Peyer's patch (tissue), 4 donors: ENCODE data around the gene UTF1. TPM values are rescaled to one million over a fixed set of nuclear protein-coding genes. Genes with fewer than 3 reads are reported as not detected.

Experiments used
- DNase-seq, 3 donors: peaks; one replicate each; pipeline ENCODE4 v3.0.0-alpha.2; 2017 to 2019
- H3K27ac ChIP-seq, 4 donors: fragments of 200-600 bp; sonication (generic); one replicate each; pipeline ENCODE4 v1.5.1; 2016 to 2019
- H3K27me3 ChIP-seq, 2 donors: fragments of 200-600 bp; sonication (generic); one replicate each; pipeline ENCODE4 v1.5.1; 2019
- H3K36me3 ChIP-seq, 3 donors: fragments of 200-600 bp; sonication (generic); one replicate each; pipeline ENCODE4 v1.5.1; 2016 to 2019
- H3K4me1 ChIP-seq, 4 donors: fragments of 200-600 bp; sonication (generic); one replicate each; pipeline ENCODE4 v1.5.1; 2016 to 2019
- H3K4me3 ChIP-seq, 4 donors: fragments of 200-600 bp; sonication (generic); 1 replicate in 3 of 4; 2 replicates in 1 of 4; pipeline ENCODE4 v1.5.1; 2016 to 2019; ENCODE audit warnings: mild to moderate bottlenecking in 1 of 4
- H3K9me3 ChIP-seq, 4 donors: fragments of 200-600 bp; sonication (generic); one replicate each; pipeline ENCODE4 v1.5.1; 2016 to 2019; ENCODE audit warnings: mild to moderate bottlenecking in 1 of 4
- CTCF ChIP-seq, 6 experiments: fragments of 450-650 bp in 4 of 6; fragments of 200-600 bp in 2 of 6; sonication (generic) in 1 of 6; IDR thresholded peaks; one replicate each; pipeline ENCODE4 v1.5.1; 2017 to 2019; ENCODE audit warnings: antibody characterized with exemption in 6 of 6, mild to moderate bottlenecking in 3 of 6, moderate library complexity in 1 of 6
- POLR2A ChIP-seq, 2 donors: fragments of 450-650 bp; IDR thresholded peaks; one replicate each; pipeline ENCODE4 v1.5.1; 2017; ENCODE audit warnings: antibody characterized with exemption in 2 of 2, mild to moderate bottlenecking in 2 of 2, moderate library complexity in 2 of 2
- total RNA-seq, 4 donors: library from RNA; depleted of rRNA; stranded (reverse); fragments of >200 nt; gene quantifications; one replicate each; pipeline ENCODE4 v1.1.0, GENCODE V29; 2016

Gene UTF1
- total RNA-seq, 4 donors from 2014 or later, result not detected

- Histone ChIP-seq H3K27ac (no peak overlapping the region), H3K27me3 (no peaks in the 10 kb centered on the region), H3K9me3 (no peaks in the 10 kb centered on the region), H3K4me3 (no peak overlapping the region), H3K4me1 (peaks cover 0 to 8% (median under 1%) of the 10 kb centered on the region in 4 donors), H3K36me3 (peaks cover 0 to 5% (median 0%) of the 10 kb centered on the region in 3 donors)
- no peak for TF ChIP-seq POLR2A (IDR thresholded peaks at IDR 0.05)
- DNase-seq, result no peak
These were observed 40.2 kb downstream of the UTF1 start for GRCh38 chr10:133270204-133270603.

GRCh38 chr10:133270773-133271297 lies 40.8 kb downstream of the UTF1 start:
- no peaks in the 10 kb centered on the region for H3K9me3 ChIP-seq
- H3K4me1 ChIP-seq, result peaks cover 0 to 14% (median 3%) of the 10 kb centered on the region in 4 donors
- TF ChIP-seq POLR2A (IDR thresholded peaks at IDR 0.05) (no peak), CTCF (IDR thresholded peaks at IDR 0.05) (no peak)
- peaks cover 0 to 5% (median 0%) of the 10 kb centered on the region in 3 donors for H3K36me3 ChIP-seq
- DNase-seq, result no peak
- H3K27me3 ChIP-seq, result no peaks in the 10 kb centered on the region
- no peak overlapping the region for H3K4me3 ChIP-seq
- no peak overlapping the region for H3K27ac ChIP-seq

- TF ChIP-seq POLR2A (IDR thresholded peaks at IDR 0.05), result no peak
- TF ChIP-seq CTCF (IDR thresholded peaks at IDR 0.05), result no peak
- Histone ChIP-seq H3K4me1 (peaks cover 0 to 23% (median 10%) of the 10 kb centered on the region in 4 donors), H3K27ac (no peak overlapping the region), H3K4me3 (no peak overlapping the region), H3K27me3 (peaks cover 0 to 3% of the 10 kb centered on the region in 2 donors), H3K36me3 (peaks cover 0 to 5% (median 0%) of the 10 kb centered on the region in 3 donors), H3K9me3 (no peaks in the 10 kb centered on the region)
- DNase-seq, result no peak
These were observed 41.7 kb downstream of the UTF1 start for GRCh38 chr10:133271521-133272300.

GRCh38 chr10:133272301-133272963 lies 42.4 kb downstream of the UTF1 start:
- Histone ChIP-seq H3K27ac (no peak overlapping the region), H3K27me3 (peaks cover 0 to 7% of the 10 kb centered on the region in 2 donors), H3K9me3 (no peaks in the 10 kb centered on the region), H3K4me3 (no peak overlapping the region), H3K4me1 (peaks cover 0 to 30% (median 17%) of the 10 kb centered on the region in 4 donors), H3K36me3 (peaks cover 0 to 5% (median 0%) of the 10 kb centered on the region in 3 donors)
- DNase-seq, result no peak
- TF ChIP-seq POLR2A (IDR thresholded peaks at IDR 0.05), result no peak
- no peak for TF ChIP-seq CTCF (IDR thresholded peaks at IDR 0.05)

GRCh38 chr10:133272964-133273420 lies 43.0 kb downstream of the UTF1 start:
- Histone ChIP-seq H3K27ac (no peak overlapping the region), H3K4me1 (peaks cover 0 to 35% (median 22%) of the 10 kb centered on the region in 4 donors), H3K4me3 (no peak overlapping the region), H3K36me3 (peaks cover 0 to 5% (median 0%) of the 10 kb centered on the region in 3 donors), H3K9me3 (no peaks in the 10 kb centered on the region), H3K27me3 (peaks cover 0 to 7% of the 10 kb centered on the region in 2 donors)
- DNase-seq, result no peak
- TF ChIP-seq CTCF (IDR thresholded peaks at IDR 0.05) (no peak), POLR2A (IDR thresholded peaks at IDR 0.05) (no peak)
